Colonic mucosa (tissue), 4 donors: ENCODE results near the gene KRT2. TPM values are rescaled to one million over a fixed set of nuclear protein-coding genes. Genes with fewer than 3 reads are reported as not detected.
"Not testable (repeated sequence)": the region's sequence is repeated elsewhere in the genome, so short reads cannot be mapped to it uniquely, and the experiment has no call there.

Experiments
- DNase-seq: peaks from one replicate; pipeline ENCODE4 v3.0.0-alpha.2; 2020
- H3K27ac ChIP-seq: fragments of 200-600 bp; one replicate; pipeline ENCODE4 v1.8.0; 2021
- H3K27me3 ChIP-seq: fragments of 200-600 bp; one replicate; pipeline ENCODE4 v1.8.0; 2021
- H3K36me3 ChIP-seq: fragments of 200-600 bp; one replicate; pipeline ENCODE4 v1.8.0; 2021
- H3K4me1 ChIP-seq: fragments of 200-600 bp; one replicate; pipeline ENCODE4 v1.8.0; 2021; ENCODE audit warnings: mild to moderate bottlenecking
- H3K4me3 ChIP-seq: fragments of 200-600 bp; one replicate; pipeline ENCODE4 v1.8.0; 2021
- H3K9ac ChIP-seq, 2 donors: one replicate each; pipeline ENCODE4 v1.7.0; 2013; ENCODE audit warnings: control low read depth in 2 of 2, low read depth in 2 of 2, low read length in 2 of 2
- H3K9me3 ChIP-seq: fragments of 200-600 bp; one replicate; pipeline ENCODE4 v1.8.0; 2021
- CTCF ChIP-seq: fragments of 200-600 bp; IDR thresholded peaks from one replicate; pipeline ENCODE4 v1.8.0; 2022; ENCODE audit warnings: antibody characterized with exemption, mild to moderate bottlenecking
- intact Hi-C: fragments of 100-400 bp; cut with DNase I; formaldehyde crosslinking; loops from one replicate; pipeline ENCODE4 v1.14.1; 2022
- total RNA-seq, 2 donors: library from RNA; stranded (reverse); fragmentation: NEBNext Ultra II Directional in 1 of 2; extraction: Animal tissue kit (Norgen Biotek cat#: 25700) in 1 of 2; gene quantifications; one replicate each; pipeline ENCODE4 v1.2.1, GENCODE V29; 2021
- donor health status: healthy.
- donor health status: DM: no; HTN: no; CAD: no.
- donor health status: DM: no; HTN: no; CAD: no.

KRT2 gene
- total RNA-seq, 2 donors from 2014 or later: not detected

- H3K4me3 ChIP-seq: no peak overlapping the region
- no peak overlapping the region for H3K27ac ChIP-seq
- no peak for DNase-seq
- H3K9me3 ChIP-seq: no peaks in the 10 kb centered on the region
- H3K9ac ChIP-seq: no peak overlapping the region
- no peaks in the 10 kb centered on the region for H3K36me3 ChIP-seq
- no peak for TF ChIP-seq CTCF
- H3K4me1 ChIP-seq: no peaks in the 10 kb centered on the region
- intact Hi-C loops: loop anchor here (10.0 kb wide), 1 partner anchor 192 kb away; no protein-coding TSS in a partner anchor
- H3K27me3 ChIP-seq: no peaks in the 10 kb centered on the region
These were observed 20.4 kb upstream of the KRT2 start for GRCh38 chr12:52672321-52672933.

DNA sequence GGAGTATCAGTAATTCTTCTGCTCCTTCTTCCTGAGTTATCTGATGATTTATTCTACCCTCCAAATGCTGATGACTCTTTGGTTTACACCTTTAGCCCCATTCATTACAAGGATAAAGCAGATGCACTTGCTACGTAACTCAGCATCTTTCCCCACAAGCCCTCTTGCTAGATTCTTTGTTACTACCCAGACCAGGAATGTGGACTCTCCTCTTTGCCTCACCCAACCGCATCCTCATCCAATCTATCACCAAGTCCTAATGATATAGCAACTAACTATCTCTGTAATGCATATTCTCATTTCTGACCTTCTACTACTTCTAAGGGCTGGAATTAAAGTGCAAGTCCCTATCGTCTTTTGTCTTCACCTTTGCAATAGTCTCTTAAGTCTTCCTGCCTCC is 18.9 kb upstream of the KRT2 start:
- no peak overlapping the region for H3K4me3 ChIP-seq
- intact Hi-C loops: loop anchor here (10.0 kb wide), 1 partner anchor 194 kb away; no protein-coding TSS in a partner anchor
- TF ChIP-seq CTCF: no peak

DNA sequence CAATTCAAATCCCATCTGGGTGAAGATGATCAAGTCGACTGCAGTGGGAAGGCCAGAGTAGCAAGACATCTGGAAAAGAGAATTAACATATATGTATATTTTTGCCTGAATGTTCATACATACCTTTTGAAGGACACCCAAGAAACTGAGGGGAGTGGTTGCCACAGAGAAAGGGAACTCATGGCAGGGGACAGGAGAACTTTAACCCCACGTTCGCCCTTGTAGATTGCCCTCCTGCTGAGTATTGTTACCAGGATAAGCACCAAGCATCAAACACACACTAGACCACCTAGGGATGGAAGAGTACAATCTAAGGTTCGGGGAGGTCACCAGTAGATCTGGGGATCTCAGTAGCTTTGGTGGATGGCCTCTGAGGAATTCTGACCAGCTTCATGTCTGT is 18.5 kb upstream of the KRT2 start:
- Histone ChIP-seq H3K4me1 (no peaks in the 10 kb centered on the region), H3K27ac (no peak overlapping the region), H3K9ac (no peak overlapping the region), H3K4me3 (no peak overlapping the region), H3K9me3 (no peaks in the 10 kb centered on the region), H3K36me3 (no peaks in the 10 kb centered on the region), H3K27me3 (no peaks in the 10 kb centered on the region)
- intact Hi-C loops: loop anchor here (10.0 kb wide), 1 partner anchor 194 kb away; no protein-coding TSS in a partner anchor
- no peak for DNase-seq
- no peak for TF ChIP-seq CTCF

More for the DNA sequence above, 18.9 kb upstream of the KRT2 start:
- H3K27ac ChIP-seq: no peak overlapping the region
- no peak for DNase-seq
- no peaks in the 10 kb centered on the region for H3K36me3 ChIP-seq
- H3K27me3 ChIP-seq: no peaks in the 10 kb centered on the region
- H3K9me3 ChIP-seq: no peaks in the 10 kb centered on the region
- H3K4me1 ChIP-seq: no peaks in the 10 kb centered on the region
- no peak overlapping the region for H3K9ac ChIP-seq

DNA sequence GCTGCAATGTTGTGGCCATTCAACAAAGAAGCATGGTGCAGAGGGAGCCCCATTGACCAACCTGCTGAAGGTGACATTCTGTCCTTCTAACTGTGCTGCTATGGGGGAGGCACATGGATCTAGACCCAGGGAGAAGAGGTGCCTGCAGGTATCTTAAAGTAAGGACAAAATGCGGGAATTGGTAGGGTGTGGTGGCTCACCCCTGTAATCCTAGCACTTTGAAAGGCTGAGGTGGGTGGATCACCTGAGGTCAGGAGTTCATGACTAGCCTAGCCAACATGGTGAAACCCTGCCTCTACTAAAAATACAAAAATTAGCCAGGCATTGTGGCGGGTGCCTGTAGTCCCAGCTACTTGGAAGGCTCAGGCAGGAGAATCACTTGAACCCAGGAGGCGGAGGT is 17.9 kb upstream of the KRT2 start:
- intact Hi-C loops: loop anchor here (10.0 kb wide), 1 partner anchor 195 kb away; no protein-coding TSS in a partner anchor
- H3K27ac ChIP-seq, DNase-seq, H3K9me3 ChIP-seq, H3K9ac ChIP-seq, H3K4me1 ChIP-seq, H3K4me3 ChIP-seq, H3K36me3 ChIP-seq, H3K27me3 ChIP-seq: not testable (repeated sequence)

GRCh38 chr12:52669426-52669825 is 17.4 kb upstream of the KRT2 start:
- no peak for TF ChIP-seq CTCF
- DNase-seq: no peak

DNA sequence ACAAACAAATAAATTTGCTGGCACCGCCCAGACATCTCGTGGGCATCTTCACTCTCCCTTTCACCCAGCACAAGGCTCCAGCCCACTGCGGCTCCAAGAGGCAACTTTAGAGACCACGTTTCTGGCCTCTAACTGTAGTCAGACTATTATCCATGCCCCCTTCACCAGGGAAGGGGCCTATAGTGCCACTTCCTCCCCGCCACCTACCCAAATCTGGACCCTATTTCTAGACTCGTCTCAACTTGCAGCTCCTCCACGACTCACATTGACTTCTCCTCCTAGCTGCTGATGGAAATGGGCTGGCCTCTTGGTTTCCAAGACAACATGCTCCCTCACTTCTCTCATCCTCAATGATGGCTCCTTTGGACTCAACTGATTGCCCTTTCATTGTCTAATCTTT is 15.9 kb upstream of the KRT2 start:
- H3K9me3 ChIP-seq: no peaks in the 10 kb centered on the region
- no peak overlapping the region for H3K4me3 ChIP-seq
- intact Hi-C loops: no loop called here
- DNase-seq: no peak
- no peak overlapping the region for H3K27ac ChIP-seq
- no peak overlapping the region for H3K9ac ChIP-seq
- TF ChIP-seq CTCF: no peak
- H3K4me1 ChIP-seq: no peaks in the 10 kb centered on the region
- no peaks in the 10 kb centered on the region for H3K27me3 ChIP-seq
- H3K36me3 ChIP-seq: no peaks in the 10 kb centered on the region

More at GRCh38 chr12:52669426-52669825, 17.4 kb upstream of the KRT2 start:
- H3K9me3 ChIP-seq: no peaks in the 10 kb centered on the region
- no peak overlapping the region for H3K4me3 ChIP-seq
- no peaks in the 10 kb centered on the region for H3K4me1 ChIP-seq
- no peak overlapping the region for H3K9ac ChIP-seq
- no peaks in the 10 kb centered on the region for H3K27me3 ChIP-seq
- no peaks in the 10 kb centered on the region for H3K36me3 ChIP-seq
- H3K27ac ChIP-seq: no peak overlapping the region
- intact Hi-C loops: no loop called here
